ENCODE results near the gene CEMIP2. TPM values are rescaled to one million over a fixed set of nuclear protein-coding genes. Genes with fewer than 3 reads are reported as not detected.

The CEMIP2 gene
- total RNA-seq: 45.8 TPM

DNA sequence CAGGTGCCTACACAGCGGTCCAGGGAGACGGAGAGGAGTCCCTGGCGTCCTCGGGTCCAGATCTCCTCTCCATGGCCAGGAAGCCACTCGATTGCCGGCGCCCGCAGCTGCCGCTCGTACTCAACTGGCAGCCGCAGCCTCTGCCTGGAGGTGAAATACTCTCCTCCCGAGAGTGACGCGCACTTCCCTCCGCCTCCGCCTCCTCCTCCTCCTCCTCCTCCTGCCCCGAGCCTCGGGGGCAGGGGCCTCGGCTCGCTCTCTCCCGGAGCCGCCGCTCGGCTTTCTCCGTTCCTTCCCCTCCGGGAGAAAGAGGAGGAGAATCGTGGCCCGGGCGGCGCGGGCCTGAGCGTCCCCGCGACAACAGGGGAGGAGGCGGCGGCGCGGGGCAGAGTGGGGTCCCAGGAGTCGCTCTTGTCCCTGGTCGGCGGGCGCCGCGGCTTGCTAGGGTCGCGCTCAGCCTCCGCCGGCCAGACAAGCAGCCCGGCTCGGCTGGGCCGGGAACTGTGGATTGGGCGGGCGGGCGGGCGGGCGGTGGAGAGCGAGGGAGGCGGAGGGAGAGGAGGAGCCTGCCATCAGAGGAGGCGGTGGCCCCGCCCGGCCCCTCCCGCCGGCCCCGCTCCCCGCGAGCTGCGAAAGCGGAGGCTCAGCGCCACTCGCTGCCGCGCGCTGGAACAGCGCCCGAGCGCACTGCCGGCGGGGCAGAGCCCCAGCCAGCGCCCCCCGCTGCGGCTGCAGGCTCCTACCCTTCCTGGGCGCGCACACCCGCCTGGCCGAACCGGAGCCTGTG lies at the start of gene CEMIP2:
TSS of gene CEMIP2 (minus strand) at position 126 of the 787 bp plus-strand sequence. CDS start 18,140 bp downstream, outside the sequence.

Other genes starting within 250 kb of the CEMIP2 start
- 36.3 TPM for gene ABHD17B, start 142.7 kb upstream of the CEMIP2 start, total RNA-seq
- gene C9orf85, start 143.1 kb upstream of the CEMIP2 start, total RNA-seq: 14.2 TPM

All from metanephros (tissue), 1 donor.